Fibroblast of skin of left quadriceps (primary cell): ENCODE measurements around the gene TSSC4.
A peak's percentile ranks its signal among the peaks of the same experiment; 100 is the strongest.
"Not testable (repeated sequence)": the region's sequence is repeated elsewhere in the genome, so short reads cannot be mapped to it uniquely, and the experiment has no call there.

Experiments
- DNase-seq, 2 experiments: peaks; one replicate each; pipeline ENCODE4 v3.0.0-alpha.2; 2013; ENCODE audit warnings: low read depth in 2 of 2

The TSSC4 gene

DNA sequence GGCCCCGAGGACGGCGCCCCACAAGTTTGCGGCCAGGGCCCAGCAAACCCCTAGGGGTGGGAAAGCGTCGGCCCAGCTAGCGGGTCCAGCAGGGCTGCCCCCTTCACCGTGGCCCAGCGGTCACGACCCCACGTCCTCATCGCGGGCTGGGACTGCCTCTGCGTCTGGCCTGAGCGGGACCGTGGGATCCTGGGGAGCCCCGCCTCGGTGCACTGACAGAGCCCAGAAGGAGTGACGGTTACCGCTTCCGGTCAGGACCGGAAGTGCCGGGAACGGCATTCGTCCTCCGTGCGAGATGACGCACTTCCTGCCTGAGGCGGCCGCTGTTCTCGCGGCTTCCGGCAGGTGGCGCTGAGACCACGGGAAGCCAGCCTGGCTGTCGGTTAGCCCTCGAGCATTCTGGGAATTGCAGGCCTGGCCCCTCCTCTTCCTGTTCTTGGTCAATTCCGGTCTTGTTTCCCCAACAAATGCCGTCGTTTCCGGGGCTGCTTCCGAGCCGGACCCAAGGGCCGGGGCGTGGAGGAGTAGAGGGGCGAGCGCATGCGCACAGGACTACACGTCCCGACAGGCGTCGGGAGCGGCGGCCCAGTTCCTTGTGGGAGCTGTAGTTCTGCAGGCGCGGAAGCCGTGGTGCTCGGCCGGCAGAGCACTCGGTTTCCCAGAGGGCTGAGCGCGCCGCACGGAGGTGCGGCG, at the start of gene TSSC4:
Gene TSSC4, plus strand, starts transcription at position 682 of the 693 bp plus-strand sequence. CDS start 1,884 bp downstream, outside the sequence.
- peak; percentile 100 for DNase-seq

DNA sequence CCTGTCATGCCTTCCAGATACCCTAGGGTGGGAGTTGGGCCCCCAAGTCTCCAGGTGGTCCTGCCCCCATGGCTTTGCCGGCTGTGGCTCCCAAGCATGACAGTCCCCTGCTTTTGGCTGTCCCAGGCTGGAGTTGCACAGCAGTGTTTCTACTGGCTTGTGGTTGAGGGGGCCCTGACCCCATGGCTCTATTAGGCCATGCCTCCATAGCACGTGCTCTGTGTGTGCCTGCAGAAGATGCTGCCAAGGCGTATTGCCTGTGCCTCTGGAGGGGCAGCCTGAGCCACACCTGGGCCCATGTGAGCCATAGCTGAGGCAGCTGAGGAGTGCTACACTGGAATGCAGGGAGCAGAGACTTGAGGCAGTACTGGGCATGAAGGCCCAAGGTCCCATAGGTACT, 48.8 kb upstream of the TSSC4 start:
- DNase-seq: no peak

DNA sequence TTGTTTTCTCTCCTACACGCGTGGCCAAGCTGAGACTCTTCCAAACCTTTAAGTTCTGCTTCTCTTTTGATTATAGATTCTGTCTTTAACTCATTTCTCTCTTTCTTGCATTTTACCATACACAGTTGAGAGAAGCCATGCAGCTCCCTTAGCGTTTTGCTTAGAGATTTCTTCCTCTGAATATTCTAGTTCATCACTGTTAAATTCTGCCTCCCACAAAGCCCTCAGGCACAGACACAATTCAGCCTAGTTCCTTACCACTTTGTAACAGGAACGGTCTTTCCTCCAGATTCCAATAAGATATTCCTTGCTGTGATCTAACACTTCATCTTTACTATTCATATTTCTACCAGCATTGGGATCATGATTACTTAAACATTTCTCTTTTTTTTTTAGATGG, 48.1 kb upstream of the TSSC4 start:
- DNase-seq: no peak

DNA sequence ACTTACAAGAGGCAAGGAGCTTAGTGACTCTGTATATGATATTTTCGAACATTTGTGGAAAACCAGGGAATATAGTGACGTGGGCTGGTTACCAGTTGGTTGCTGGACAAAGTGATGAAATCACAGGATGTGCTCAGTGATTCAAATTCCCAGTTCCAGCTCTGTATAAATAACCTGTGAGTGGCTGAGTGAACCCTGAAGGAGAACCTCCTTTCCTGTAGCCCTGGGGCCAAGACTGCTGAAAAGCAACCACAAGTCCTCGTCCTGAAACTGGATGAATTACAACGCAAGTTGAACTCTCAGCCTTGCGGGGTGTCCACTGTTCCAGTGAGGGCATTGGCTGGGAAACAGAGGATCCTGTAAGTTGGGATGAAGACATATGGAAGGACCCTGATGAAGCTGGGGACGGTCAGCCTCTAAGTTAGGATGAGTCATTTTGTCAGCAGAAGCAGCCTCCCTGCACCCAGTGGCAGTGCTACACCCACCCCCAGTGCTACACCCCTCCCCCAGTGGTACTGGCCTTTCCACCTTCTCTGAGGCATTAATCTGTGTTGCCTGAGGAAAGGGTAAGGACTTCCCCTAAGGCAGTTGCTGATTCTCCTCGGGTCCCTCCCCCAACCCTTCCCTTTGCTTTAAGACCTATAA, 45.4 kb upstream of the TSSC4 start:
- no peak for DNase-seq

DNA sequence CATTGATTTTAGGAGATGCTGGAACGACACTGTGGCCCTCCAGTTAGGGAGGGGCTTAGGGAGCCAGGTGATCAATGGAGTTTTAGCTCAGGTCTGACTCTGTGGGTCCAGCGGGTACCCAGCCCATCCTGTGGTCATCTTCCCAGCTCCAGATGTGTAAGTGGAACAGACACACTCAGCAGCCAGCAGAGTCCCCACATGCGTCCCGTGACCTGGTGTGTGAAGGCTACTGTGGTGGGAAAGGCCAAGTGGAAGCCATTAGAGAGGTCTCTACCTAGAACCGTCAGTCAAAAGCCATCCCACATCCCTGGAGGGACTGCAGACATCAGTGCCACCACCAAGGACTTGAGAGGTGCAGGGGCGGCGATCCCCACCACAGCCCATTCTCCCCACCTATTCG, 43.3 kb upstream of the TSSC4 start:
- DNase-seq: no peak

DNA sequence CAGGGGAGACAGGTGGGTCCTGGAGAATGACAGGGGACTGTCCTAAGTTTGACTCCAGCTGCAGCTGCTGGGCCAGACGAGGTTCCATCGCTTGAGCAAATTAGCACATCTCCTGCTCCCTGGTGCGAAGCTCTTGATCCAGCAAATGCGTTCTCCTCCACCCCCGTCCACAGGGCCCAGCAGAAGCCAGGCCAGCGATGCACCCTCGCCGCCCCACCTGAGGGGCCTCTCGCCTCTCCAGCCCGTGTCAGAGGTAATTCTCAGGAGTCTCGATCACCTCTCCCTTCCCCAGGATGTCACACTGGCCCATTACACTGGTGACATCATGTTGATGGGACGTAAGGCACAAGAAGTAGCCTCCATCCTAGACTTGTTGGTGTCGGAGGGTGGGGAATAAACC, 42.9 kb upstream of the TSSC4 start:
- not testable (repeated sequence) for DNase-seq

DNA sequence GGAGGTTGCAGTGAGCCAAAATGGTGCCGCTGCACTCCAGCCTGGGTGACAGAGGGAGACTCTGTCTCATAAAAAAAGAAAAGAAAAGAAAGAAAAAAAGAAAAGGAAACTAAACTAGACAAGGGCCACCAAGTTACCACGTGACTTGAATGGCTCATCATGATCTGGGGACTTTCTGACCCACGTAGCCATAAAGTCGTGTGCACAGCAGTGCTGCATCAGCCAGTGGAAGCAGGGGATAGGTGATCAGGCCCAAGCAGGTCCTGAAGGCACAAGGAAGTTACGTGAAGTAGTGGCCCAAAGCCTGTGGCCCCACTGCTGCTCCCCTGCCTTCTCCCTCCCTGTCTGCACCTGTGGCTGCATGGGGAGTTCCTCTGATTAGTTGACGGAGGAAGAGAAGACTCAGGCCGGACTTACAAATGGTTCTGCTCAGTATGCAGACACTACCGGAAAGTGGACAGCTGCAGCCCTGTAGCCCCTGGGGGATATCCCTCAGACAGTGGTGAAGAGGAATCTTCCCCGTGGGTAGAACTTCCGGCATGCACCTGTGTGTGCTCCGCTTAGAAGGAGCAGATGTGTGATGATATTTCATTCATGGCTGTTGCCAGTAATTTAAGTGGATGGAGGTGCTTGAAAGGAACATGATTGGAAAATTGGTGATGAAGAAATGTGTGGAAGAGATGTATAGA, 41.7 kb upstream of the TSSC4 start:
- no peak for DNase-seq

DNA sequence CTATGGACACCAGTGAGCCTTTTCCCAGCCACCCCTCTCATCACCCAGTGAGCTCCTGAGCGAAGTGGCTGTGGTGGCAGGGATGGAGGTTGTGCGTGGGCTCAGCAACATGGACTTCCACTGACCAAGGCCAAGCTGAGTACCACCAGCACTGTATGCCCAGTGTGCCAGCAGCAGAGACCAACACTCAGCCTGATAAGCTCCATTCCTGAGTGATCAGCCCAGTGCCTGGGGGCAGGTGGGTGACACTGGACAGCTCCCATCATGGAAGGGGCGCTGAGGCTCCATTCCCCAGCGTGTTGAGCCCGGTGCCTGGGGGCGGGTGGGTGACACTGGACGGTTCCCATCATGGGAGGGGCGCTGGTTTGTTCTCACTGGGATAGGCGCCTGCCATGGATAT, 41.0 kb upstream of the TSSC4 start:
- no peak for DNase-seq

DNA sequence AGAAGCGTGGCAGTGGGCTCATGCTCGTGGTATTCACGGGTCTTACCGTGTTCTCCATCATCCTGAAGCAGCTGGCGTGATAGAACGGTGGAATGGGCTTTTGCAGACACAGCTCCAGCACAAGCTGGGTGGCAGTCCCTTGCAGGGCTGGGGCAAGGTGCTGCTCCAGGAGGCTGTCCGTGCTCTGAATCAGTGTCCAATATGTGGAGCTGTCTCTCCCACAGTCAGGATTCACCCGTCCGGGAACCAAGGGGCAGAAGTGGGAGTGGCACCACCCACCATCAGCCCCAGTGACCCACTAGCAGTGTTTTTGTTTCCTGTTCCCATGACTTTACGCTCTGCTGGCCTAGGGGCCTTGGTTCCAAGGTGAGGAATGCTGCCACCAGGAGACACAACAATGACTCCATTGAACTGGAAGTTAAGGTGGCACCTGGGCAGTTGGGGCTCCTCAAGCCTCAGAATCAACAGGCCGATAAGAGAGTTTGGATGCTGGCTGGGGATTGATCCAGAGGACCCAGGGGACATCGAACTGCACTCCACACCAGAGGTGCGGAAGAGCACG, 40.4 kb upstream of the TSSC4 start:
- DNase-seq: no peak

DNA sequence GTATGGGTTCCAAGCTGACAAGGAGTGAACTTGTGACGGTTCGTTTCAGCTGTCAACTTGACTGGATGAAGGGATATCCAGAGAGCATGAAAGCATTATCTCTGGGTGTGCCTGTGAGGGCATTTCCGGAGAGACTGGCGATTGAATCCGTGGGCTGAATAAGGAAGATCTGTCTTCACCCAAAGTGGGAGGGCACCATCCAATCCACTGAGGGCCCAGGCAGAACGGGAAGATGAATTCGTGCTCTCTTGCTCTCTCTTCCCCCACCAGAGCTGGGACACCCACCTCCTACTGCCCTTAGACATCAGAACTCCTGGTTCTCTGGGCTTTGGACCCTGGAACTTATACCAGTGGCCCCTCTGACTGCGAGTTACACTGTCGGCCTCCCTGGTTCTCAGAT, 39.0 kb upstream of the TSSC4 start:
- no peak for DNase-seq

DNA sequence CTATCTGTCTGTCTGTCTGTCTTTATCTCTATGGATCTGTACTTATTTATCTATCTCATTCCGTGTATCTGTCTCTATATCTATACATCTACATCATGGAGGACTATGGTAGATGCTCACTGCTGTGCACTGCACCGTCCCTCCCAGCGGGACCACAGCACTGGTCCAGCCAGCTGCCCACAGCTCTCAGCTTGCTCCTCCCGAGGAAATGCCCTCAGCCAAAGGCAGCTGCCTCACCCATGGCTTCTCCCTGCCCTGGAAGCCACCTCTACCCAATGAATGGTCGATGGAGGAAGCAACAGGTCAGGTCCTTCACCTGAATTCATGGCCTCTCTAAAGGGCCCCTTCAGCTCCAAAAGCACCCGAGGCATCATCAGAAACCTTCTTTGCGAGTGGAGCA, 38.1 kb upstream of the TSSC4 start:
- no peak for DNase-seq

DNA sequence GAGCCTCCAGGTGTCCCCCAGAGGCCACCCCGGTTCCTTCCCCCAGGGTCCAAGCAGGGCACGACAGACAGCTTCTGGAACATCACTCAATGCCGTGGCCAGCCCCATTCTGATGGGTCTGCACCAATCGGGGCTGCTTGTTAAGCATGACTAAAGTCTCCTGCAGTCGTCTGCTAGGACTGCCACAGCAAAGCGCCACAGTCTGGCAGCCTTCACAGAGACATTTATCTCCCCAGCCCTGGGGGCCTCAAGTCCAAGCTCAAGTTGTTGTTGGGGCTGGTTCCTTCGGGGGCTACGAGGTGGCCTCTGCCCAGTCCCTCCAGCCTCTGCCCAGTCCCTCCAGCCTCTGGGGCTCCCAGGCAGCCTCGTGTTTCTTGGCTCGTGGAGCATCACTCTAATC, 37.4 kb upstream of the TSSC4 start:
- DNase-seq: no peak

DNA sequence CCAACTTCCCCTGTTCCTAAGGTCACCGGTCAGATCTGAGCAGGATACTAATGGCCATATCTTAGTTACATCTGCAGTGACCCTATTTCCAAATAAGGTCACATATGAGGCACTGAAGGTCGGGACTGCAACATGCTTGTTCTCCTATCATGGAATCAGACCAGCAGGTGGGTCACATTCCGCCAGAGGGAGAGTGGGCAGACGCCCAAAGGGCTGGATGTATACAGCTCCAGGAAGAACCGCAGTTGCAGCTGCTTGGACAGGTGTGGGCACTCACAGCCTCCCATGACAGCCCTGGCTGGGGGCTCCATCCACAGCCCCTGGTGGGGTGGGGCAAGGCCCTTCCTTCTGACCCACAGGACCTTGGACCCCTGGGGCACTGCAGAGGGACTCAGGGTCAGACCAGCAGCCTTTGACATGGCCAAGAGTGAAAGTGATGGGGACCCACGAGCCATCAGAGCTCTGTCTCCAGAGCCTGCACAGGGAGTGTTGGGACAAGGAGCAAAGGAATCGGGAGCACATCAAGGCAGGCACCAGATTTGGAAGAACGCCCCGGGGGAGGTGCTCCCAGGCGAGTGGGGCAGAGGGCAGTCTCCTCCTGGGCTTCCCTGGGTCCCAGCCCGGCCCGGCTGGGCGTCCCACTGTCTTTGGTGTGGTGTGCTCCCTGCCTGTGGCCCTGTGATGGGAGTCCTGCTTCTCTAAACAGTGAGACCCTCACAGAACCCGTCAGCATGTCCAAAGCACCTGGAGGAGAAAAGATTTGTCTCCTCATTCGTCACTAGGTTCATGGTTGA, 36.8 kb upstream of the TSSC4 start:
- no peak for DNase-seq

DNA sequence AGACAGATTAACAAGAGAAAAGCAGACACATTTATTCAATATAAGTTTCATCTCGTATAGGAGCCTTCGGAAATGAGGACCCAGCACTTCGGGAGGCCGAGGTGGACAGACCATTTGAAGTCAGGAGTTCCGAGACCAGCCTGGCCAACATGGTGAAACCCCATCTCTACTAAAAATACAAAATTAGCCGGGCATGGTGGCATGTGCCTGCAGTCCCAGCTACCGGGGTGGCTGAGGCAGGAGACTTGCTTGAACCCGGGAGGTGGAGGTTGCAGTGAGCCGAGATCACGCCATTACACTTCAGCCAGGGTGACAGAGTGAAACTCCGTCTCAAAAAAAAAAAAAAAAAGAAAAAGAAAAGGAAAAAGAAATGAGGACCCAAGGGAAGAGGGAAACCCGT, 36.2 kb upstream of the TSSC4 start:
- not testable (repeated sequence) for DNase-seq

DNA sequence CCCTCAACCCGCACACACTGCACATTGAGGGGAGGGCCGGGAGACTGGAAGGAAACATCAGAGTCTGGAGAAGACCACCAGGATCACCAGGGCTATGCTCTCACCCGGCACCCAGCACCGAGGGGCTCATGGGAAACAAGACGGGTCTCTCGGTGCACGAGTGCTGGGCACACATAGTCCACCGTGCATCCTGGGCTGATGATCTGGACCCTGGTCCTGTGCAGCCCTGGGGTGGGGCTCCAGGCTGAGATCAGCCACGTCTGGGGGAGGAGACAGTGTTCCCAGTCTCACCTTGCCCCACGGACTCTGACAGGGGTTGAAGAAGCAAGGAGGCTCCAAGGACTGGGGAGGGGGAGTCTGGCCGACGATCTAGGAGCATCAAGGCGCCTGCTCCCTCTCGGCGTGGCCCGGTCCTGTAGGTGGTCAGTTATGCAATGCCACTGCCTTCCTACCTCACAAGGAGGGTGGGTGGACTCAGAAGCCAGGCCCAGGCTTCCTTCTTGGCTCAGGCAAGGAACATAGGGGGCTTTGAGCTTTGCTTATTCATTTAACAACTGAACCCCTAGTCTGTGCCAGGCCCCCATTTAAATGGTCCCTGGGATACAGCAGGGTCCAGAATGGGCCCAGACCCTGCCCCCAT, 34.9 kb upstream of the TSSC4 start:
- no peak for DNase-seq

DNA sequence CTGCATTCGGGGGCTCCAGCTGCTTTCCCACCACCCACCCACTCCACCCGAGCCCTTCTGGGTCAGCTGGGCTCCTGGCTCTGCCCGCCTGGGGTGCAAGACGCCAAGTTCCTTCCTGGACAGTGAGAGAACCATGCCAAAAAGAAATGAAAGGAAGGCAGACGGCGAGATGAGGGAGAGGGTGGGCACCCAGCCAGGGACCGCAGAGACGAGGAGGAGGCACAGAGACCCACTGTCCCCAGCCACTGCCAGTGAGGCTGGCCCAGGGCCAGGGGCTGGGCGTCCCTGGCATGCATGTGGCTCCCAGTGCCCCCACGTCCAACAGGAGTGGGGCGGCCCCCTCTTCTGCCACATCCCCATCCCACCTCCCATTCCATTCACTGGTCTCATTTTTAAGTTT, 34.3 kb upstream of the TSSC4 start:
- no peak for DNase-seq

DNA sequence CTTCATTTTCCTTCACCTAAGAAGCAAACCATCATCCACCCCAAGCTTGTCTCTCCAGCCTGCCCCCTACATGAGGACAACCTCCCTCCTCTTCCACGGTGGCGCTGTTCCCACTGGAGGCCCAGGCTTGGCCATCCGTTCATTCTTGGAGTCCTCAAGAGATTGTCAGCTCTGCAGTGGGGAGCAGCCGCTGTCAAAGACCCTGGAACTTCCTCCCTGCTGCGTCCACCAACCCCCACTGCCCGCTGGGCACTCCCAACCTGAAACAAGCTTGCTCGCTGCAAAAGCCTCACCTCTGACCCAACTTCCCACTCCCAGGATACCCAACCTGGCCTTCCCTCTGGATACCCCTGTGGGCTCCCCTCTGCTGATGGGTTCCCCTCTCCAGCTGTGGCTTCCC, 33.8 kb upstream of the TSSC4 start:
- DNase-seq: no peak

DNA sequence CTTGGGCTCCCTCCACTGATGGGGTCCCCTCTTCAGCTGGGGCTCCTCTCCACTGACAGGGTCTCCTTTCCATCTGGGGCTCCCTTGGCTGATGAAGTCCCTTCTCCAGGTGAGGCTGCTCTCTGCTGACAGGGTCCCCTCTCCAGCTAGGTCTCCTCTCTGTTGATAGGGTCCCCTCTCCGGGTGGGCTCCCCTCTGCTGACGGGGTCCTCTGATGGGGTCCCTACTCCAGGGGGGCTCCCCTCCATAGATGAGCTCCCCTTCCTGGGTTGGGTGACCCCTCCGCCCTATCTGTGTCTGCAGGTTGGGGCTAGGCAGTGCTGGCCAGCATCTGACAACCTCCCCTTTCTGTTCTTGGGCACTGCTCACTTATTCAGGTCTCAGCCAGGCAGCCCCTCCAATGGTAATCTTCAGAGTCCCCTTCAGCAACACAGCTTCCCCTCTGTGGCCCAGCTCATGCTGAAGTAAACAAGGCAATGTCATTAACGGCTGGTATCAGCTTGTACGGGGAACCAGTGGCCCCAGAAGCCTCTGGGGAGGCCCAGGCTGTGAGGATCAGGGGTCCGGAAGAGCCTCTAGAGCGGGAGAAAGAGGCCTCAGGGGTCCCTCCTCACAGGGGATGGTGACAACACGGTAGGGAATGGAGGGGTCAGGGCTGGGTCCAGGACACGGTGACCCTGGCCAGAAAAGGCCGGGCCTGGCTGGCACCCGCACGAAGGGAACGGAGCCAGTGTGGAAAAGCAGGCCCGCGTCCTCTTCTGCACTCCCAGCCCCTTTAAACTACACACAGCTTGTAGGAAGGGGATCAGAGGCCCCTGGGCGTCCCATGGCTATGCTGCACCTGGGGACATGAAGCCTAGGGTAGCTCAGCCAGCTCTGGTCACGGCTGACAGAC, 33.0 kb upstream of the TSSC4 start:
- no peak for DNase-seq

DNA sequence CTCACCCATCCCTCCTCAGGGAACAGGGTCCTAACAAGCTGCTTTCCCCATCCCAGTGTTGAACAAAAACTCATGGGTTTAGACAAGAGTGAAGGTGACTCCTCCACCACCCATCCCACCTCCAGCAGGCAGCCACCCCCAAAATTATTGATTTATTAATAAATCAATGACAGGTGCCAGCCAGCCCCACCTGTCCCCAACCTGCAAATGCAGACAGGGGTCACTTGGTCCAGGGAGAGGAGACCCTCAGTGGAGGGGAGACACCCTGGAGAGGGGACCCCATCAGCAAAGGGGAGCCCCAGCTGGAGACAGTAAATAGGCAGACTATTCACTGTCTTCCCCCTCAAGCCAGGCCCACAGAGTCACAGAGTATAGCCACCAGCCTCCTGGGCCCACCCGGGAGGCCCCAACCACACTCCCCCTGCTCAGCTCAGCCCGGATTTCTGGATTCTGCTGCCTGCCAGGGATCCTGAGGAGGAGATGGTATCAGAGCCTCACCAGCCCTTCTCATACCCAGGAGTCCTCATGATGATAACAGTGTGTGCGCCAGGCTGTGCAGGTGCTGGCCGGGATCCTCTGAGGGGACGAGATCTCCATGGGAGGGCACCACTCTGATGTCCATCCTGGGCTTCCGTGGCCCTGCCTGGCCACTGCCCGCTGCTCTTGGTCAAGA, 32.2 kb upstream of the TSSC4 start:
- DNase-seq: no peak

DNA sequence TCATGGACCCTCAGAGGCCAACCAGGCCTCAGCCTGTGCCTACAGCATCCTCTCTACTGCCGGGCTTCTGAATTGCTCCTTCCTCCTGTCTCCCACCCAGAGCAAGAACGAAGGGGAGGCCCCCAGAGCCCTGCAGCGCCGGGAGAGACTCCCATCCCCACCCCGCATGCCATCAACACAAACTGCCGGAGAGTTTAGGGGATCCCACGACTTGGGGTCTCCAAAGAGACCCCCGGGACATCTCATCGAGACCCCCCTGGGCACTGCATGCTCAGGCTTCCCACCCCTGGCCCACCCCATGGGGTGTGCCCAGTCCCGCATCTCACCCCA, 31.7 kb upstream of the TSSC4 start:
- no peak for DNase-seq
